IMR-90 (cell line): Measurements from ENCODE around the gene CST11. TPM values are rescaled to one million over a fixed set of nuclear protein-coding genes. Genes with fewer than 3 reads are reported as not detected.

Experiments
- ATAC-seq: fragments of 200-7000 bp; cut with Tn5 transposase; 2 replicates; pipeline ENCODE4 v1.9.1; 2020; ENCODE audit warnings: low read depth, mild to moderate bottlenecking, moderate library complexity
- BruUV-seq: library from RNA; stranded (reverse); fragments of 400-500 nt; replicated peaks from 2 replicates; lab custom pipeline; 2021; lab: Mats Ljungman, UMichigan
- CTCF ChIA-PET: fragments of 300-600 bp; formaldehyde crosslinking; extraction: SDS; loops from one replicate; lab custom pipeline; 2021; ENCODE audit warnings: antibody characterized with exemption; lab: Yijun Ruan, JAX
- POLR2A ChIA-PET: fragments of 300-600 bp; sonication (Branson Sonifier 250); formaldehyde crosslinking; loops from one replicate; lab custom pipeline; 2022; ENCODE audit warnings: antibody characterized with exemption; ENCODE audit not compliant: unreplicated experiment; lab: Charles Lee
- DNase-seq: peaks from one replicate; pipeline ENCODE4 v3.0.0; 2013
- H2AFZ ChIP-seq: replicated peaks from 2 replicates; pipeline ENCODE3; 2013; ENCODE audit warnings: low read length, mild to moderate bottlenecking; ENCODE audit not compliant: poor library complexity
- H2AK5ac ChIP-seq: 2 replicates; pipeline ENCODE4 v1.6.1; 2013; ENCODE audit warnings: low read depth, low read length, inconsistent platforms
- H2AK9ac ChIP-seq: replicated peaks from 2 replicates; pipeline ENCODE3; 2013; ENCODE audit warnings: mild to moderate bottlenecking, low read depth, low read length, moderate library complexity; ENCODE audit not compliant: poor library complexity
- H2BK120ac ChIP-seq: 2 replicates; pipeline ENCODE4 v1.6.1; 2013; ENCODE audit warnings: low read depth, low read length, inconsistent platforms
- H2BK15ac ChIP-seq: 3 replicates; pipeline ENCODE4 v1.6.1; 2013; ENCODE audit warnings: low read depth, low read length, inconsistent platforms
- H2BK20ac ChIP-seq: 2 replicates; pipeline ENCODE4 v1.6.1; 2013; ENCODE audit warnings: low read depth, mild to moderate bottlenecking, inconsistent platforms, low read length, moderate library complexity
- H2BK5ac ChIP-seq: 2 replicates; pipeline ENCODE4 v1.6.1; 2013; ENCODE audit warnings: mild to moderate bottlenecking, low read depth, low read length, inconsistent platforms; ENCODE audit not compliant: poor library complexity, severe bottlenecking
- H3K14ac ChIP-seq: replicated peaks from 2 replicates; pipeline ENCODE4 v1.6.1; 2013; ENCODE audit warnings: low read depth, low read length, inconsistent platforms
- H3K18ac ChIP-seq: 2 replicates; pipeline ENCODE4 v1.6.1; 2013; ENCODE audit warnings: low read depth, low read length, control low read depth
- H3K23ac ChIP-seq: 2 replicates; pipeline ENCODE4 v1.6.1; 2013; ENCODE audit warnings: low read depth, low read length, inconsistent platforms
- H3K27ac ChIP-seq: 2 replicates; pipeline ENCODE4 v1.5.1; 2013; ENCODE audit warnings: mild to moderate bottlenecking, control low read depth, low read length; ENCODE audit not compliant: insufficient read depth
- H3K27me3 ChIP-seq: 2 replicates; pipeline ENCODE4 v1.6.1; 2013; ENCODE audit warnings: low read length; ENCODE audit not compliant: control insufficient read depth, insufficient read depth
- H3K36me3 ChIP-seq: 2 replicates; pipeline ENCODE4 v1.6.1; 2013; ENCODE audit warnings: low read length, mixed read lengths; ENCODE audit not compliant: control insufficient read depth, insufficient read depth
- H3K4ac ChIP-seq: 2 replicates; pipeline ENCODE4 v1.6.1; 2013; ENCODE audit warnings: low read depth, low read length, inconsistent platforms
- H3K4me1 ChIP-seq: 2 replicates; pipeline ENCODE4 v1.6.1; 2013; ENCODE audit warnings: low read length, mixed read lengths; ENCODE audit not compliant: control insufficient read depth, insufficient read depth
- H3K4me2 ChIP-seq: 2 replicates; pipeline ENCODE4 v1.6.1; 2013; ENCODE audit warnings: low read depth, mild to moderate bottlenecking, control low read depth, low read length, moderate library complexity
- H3K4me3 ChIP-seq: 2 replicates; pipeline ENCODE4 v1.5.1; 2013; ENCODE audit warnings: low read depth, mild to moderate bottlenecking, control low read depth, low read length, moderate library complexity; ENCODE audit not compliant: insufficient read depth
- H3K56ac ChIP-seq: 2 replicates; pipeline ENCODE4 v1.6.1; 2013; ENCODE audit warnings: low read length, inconsistent platforms; ENCODE audit not compliant: insufficient read depth; ENCODE audit errors: extremely low read depth
- H3K79me1 ChIP-seq, 2 experiments: 2 replicates each; pipeline ENCODE4 v1.6.1; 2013; ENCODE audit warnings: low read length in 2 of 2, inconsistent platforms in 1 of 2, low read depth in 1 of 2
- H3K9ac ChIP-seq: 2 replicates; pipeline ENCODE4 v1.6.1; 2013; ENCODE audit warnings: low read depth, low read length, control low read depth
- H3K9me1 ChIP-seq: 2 replicates; pipeline ENCODE4 v1.6.1; 2013; ENCODE audit warnings: low read length, inconsistent platforms; ENCODE audit not compliant: insufficient read depth
- H3K9me3 ChIP-seq: 2 replicates; pipeline ENCODE4 v1.6.1; 2013; ENCODE audit warnings: low read length; ENCODE audit not compliant: control insufficient read depth, insufficient read depth
- H4K20me1 ChIP-seq: 2 replicates; pipeline ENCODE4 v1.6.1; 2013; ENCODE audit warnings: low read length, inconsistent platforms; ENCODE audit not compliant: insufficient read depth
- H4K5ac ChIP-seq: 2 replicates; pipeline ENCODE4 v1.6.1; 2013; ENCODE audit warnings: mild to moderate bottlenecking, low read depth, low read length, control low read depth
- H4K8ac ChIP-seq, 2 experiments: 2 replicates each; pipeline ENCODE4 v1.6.1; 2013; ENCODE audit warnings: low read depth in 2 of 2, low read length in 2 of 2, control low read depth in 1 of 2, inconsistent platforms in 1 of 2
- H4K91ac ChIP-seq: 2 replicates; pipeline ENCODE4 v1.6.1; 2013; ENCODE audit warnings: low read depth, low read length, inconsistent platforms; ENCODE audit not compliant: insufficient read depth
- CHD1 ChIP-seq: IDR thresholded peaks from 2 replicates; pipeline ENCODE4 v1.6.1; 2012; ENCODE audit warnings: low read depth, low read length, improper control_type of control experiment
- ELK1 ChIP-seq: fragments of 150-350 bp; IDR thresholded peaks from 2 replicates; pipeline ENCODE4 v1.6.1; 2016; ENCODE audit warnings: low read depth, mild to moderate bottlenecking, low read length, moderate library complexity, borderline replicate concordance
- FOS ChIP-seq: fragments of 150-350 bp; IDR thresholded peaks from 2 replicates; pipeline ENCODE4 v1.6.1; 2016; ENCODE audit warnings: low read depth, low read length
- NFE2L2 ChIP-seq: fragments of 150-350 bp; IDR thresholded peaks from 2 replicates; pipeline ENCODE4 v1.6.1; 2016; ENCODE audit warnings: low read depth, mild to moderate bottlenecking, low read length
- POLR2A ChIP-seq: IDR thresholded peaks from 2 replicates; pipeline ENCODE4 v1.6.1; 2012; ENCODE audit warnings: mild to moderate bottlenecking, low read depth, low read length
- RCOR1 ChIP-seq: IDR thresholded peaks from 2 replicates; pipeline ENCODE4 v1.6.1; 2012; ENCODE audit warnings: mild to moderate bottlenecking, low read length, improper control_type of control experiment; ENCODE audit not compliant: insufficient replicate concordance
- WGBS, 2 experiments: methylation state at CpG; one replicate each; pipeline versions ENCODE4 v1.1.5 to v1.1.7; 2013; ENCODE audit warnings: missing lambda C conversion rate in 2 of 2; ENCODE audit not compliant: insufficient read length in 1 of 2; ENCODE audit errors: extremely low coverage in 2 of 2; 5-methylcytosine and 5-hydroxymethylcytosine counted together
- dilution Hi-C: fragments of 300-500 bp; cut with HindIII; formaldehyde crosslinking; loops from one replicate; pipeline ENCODE4 v1.14.3; 2018; ENCODE audit warnings: low sequenced_read_pairs; ENCODE audit not compliant: unreplicated experiment
- in situ Hi-C: fragments of 300-500 bp; cut with MboI; formaldehyde crosslinking; loops from 3 replicates; pipeline ENCODE4 v1.14.3; 2019; ENCODE audit warnings: low sequenced_read_pairs, inconsistent platforms, mixed read lengths
- intact Hi-C: fragments of 100-400 bp; cut with micrococcal nuclease; formaldehyde crosslinking; loops from 2 replicates; pipeline ENCODE4 v1.10.0; 2022
- polyA plus RNA-seq, 3 experiments: library from polyadenylated mRNA; depleted of rRNA; stranded (reverse); fragments of >200 nt; gene quantifications; 2 replicates each; pipeline ENCODE4 v1.2.3, GENCODE V29; 2012; ENCODE audit warnings: low replicate concordance in 1 of 3
- total RNA-seq: library from RNA; depleted of rRNA; stranded (reverse); fragments of >200 nt; gene quantifications from 2 replicates; pipeline ENCODE4 v1.2.3, GENCODE V29; 2012

Gene CST11
- total and polyA plus RNA-seq, 2 of the 4 experiments (the other 2 are of a cell fraction), result not detected

- H3K14ac ChIP-seq, result no peak overlapping the region
- no peak overlapping the region for H4K8ac ChIP-seq
- no peak overlapping the region for H3K18ac ChIP-seq
- 0 out of 2 replicates have a peak, but pooled peaks cover 3% of the 10 kb centered on the region for H3K4me1 ChIP-seq
- peaks cover 2% of the 10 kb centered on the region; the same call in 1 of the 2 replicates for H3K27me3 ChIP-seq
- intact Hi-C loops (no loop called here), dilution Hi-C loops (no loop called here), in situ Hi-C loops (loop anchor here (10.0 kb wide), 1 partner anchor 155 kb away; the partner anchor contains the start of gene CST9)
- H3K4ac ChIP-seq, result no peak overlapping the region
- no peaks in the 10 kb centered on the region for H3K9me3 ChIP-seq
- H3K9ac ChIP-seq, result no peak overlapping the region
- no peaks in the 10 kb centered on the region for H4K20me1 ChIP-seq
- H2BK120ac ChIP-seq, result no peak overlapping the region
- WGBS, 2 experiments, result no CpG with 5 or more reads among the region's 3 CpGs
- H3K4me2 ChIP-seq, result no peak overlapping the region
- no peak overlapping the region for H2AK9ac ChIP-seq
- no peak overlapping the region for H3K27ac ChIP-seq
- H3K36me3 ChIP-seq, result no peaks in the 10 kb centered on the region
- H3K9me1 ChIP-seq, result peaks cover 6% of the 10 kb centered on the region; the same call in 1 of the 2 replicates
- H3K56ac ChIP-seq, result no peak overlapping the region; the same call in 1 of the 2 replicates
- H3K79me1 ChIP-seq, result no peaks in the 10 kb centered on the region
- H4K91ac ChIP-seq, result no peak overlapping the region
- no TSS peak for BruUV-seq
- ATAC-seq, result no peak
- no peak overlapping the region for H2AFZ ChIP-seq
- H3K23ac ChIP-seq, result no peak overlapping the region
- no peak overlapping the region for H2AK5ac ChIP-seq
- no peak overlapping the region for H3K4me3 ChIP-seq
- TF ChIP-seq CHD1, result no peak
- TF ChIP-seq NFE2L2, result no peak
- no peak for TF ChIP-seq RCOR1
- TF ChIP-seq FOS, result no peak
- TF ChIP-seq POLR2A, result no peak
- no peak for TF ChIP-seq ELK1
- no peak overlapping the region for H2BK20ac ChIP-seq
- no peak overlapping the region for H4K5ac ChIP-seq
- H2BK15ac ChIP-seq, result no peak overlapping the region
- POLR2A ChIA-PET, result no interaction called here
- H2BK5ac ChIP-seq, result no peak overlapping the region
- no peak for DNase-seq
- CTCF ChIA-PET, result interaction anchor here (1.1 kb wide), 1 partner anchor 8 kb away, joined by 3 read pairs; no protein-coding TSS in a partner anchor
Measured at GRCh38 chr20:23449421-23449820, 3.3 kb downstream of the CST11 start.
